Lower leg skin (tissue), 4 donors: ENCODE results near the gene GRAP2. TPM values are rescaled to one million over a fixed set of nuclear protein-coding genes. Genes with fewer than 3 reads are reported as not detected.

Experiments
- DNase-seq, 2 donors: peaks; one replicate each; pipeline ENCODE4 v3.0.0-alpha.2; 2019; ENCODE audit warnings: low spot score in 2 of 2
- H3K4me3 ChIP-seq: fragments of 200-600 bp; sonication (generic); 2 replicates; pipeline ENCODE4 v1.5.1; 2017; ENCODE audit warnings: mild to moderate bottlenecking, low read depth; ENCODE audit not compliant: poor library complexity, severe bottlenecking
- CTCF ChIP-seq, 3 donors: fragments of 450-650 bp; IDR thresholded peaks; one replicate each; pipeline ENCODE4 v1.5.1; 2016; ENCODE audit warnings: antibody characterized with exemption in 3 of 3, mild to moderate bottlenecking in 3 of 3, moderate library complexity in 2 of 3
- POLR2A ChIP-seq, 2 donors: fragments of 450-650 bp; IDR thresholded peaks; one replicate each; pipeline ENCODE4 v1.6.1; 2016 to 2017; ENCODE audit warnings: antibody characterized with exemption in 2 of 2, mild to moderate bottlenecking in 1 of 2, moderate library complexity in 1 of 2
- WGBS, 2 donors: methylation state at CpG; one replicate each; pipeline ENCODE4 v1.1.5; 2018; 5-methylcytosine and 5-hydroxymethylcytosine counted together
- intact Hi-C: fragments of 100-400 bp; cut with DNase I; formaldehyde crosslinking; loops from one replicate; pipeline ENCODE4 v1.15.0; 2023; ENCODE audit warnings: low total_unique reads
- total RNA-seq, 4 donors: library from RNA; depleted of rRNA; stranded (reverse); fragments of >200 nt; gene quantifications; one replicate each; pipeline ENCODE4 v1.1.0, GENCODE V29; 2016

The GRAP2 gene
- total RNA-seq, 4 donors from 2014 or later, result 0.72 to 1.3 (median 0.96) TPM

GRCh38 chr22:39973656-39974055 is 72.8 kb downstream of the GRAP2 start:
- intact Hi-C loops, result no loop called here
- TF ChIP-seq POLR2A (IDR thresholded peaks at IDR 0.05) (no peak), CTCF (IDR thresholded peaks at IDR 0.05) (no peak)
- DNase-seq, result no peak
- H3K4me3 ChIP-seq, result no peak overlapping the region
- 68 to 71% methylated on average over 5 of the region's 5 CpGs for WGBS, 2 donors

- intact Hi-C loops, result no loop called here
- 72 to 73% methylated on average over 5 of the region's 5 CpGs for WGBS, 2 donors
- TF ChIP-seq POLR2A (IDR thresholded peaks at IDR 0.05) (no peak), CTCF (IDR thresholded peaks at IDR 0.05) (no peak)
- no peak overlapping the region for H3K4me3 ChIP-seq
- no peak for DNase-seq
Measured at GRCh38 chr22:39974065-39974464, 73.2 kb downstream of the GRAP2 start.

GRCh38 chr22:39979048-39979447 is 78.2 kb downstream of the GRAP2 start:
- 67 to 84% methylated on average over 6 of the region's 6 CpGs for WGBS, 2 donors
- no peak overlapping the region for H3K4me3 ChIP-seq
- DNase-seq, result no peak
- intact Hi-C loops, result no loop called here
- TF ChIP-seq CTCF (IDR thresholded peaks at IDR 0.05), result no peak

GRCh38 chr22:39979458-39979857 is 78.6 kb downstream of the GRAP2 start:
- no peak for TF ChIP-seq CTCF (IDR thresholded peaks at IDR 0.05)
- no peak for TF ChIP-seq POLR2A (IDR thresholded peaks at IDR 0.05)
- DNase-seq, result no peak
- WGBS, 2 donors, result 62 to 85% methylated on average over 5 of the region's 5 CpGs
- intact Hi-C loops, result no loop called here
- no peak overlapping the region for H3K4me3 ChIP-seq

- DNase-seq, result no peak
- no peak overlapping the region for H3K4me3 ChIP-seq
- TF ChIP-seq CTCF (IDR thresholded peaks at IDR 0.05) (no peak), POLR2A (IDR thresholded peaks at IDR 0.05) (no peak)
- WGBS, 2 donors, result 53 to 81% methylated on average over 4 to 6 of the region's 6 CpGs
- intact Hi-C loops, result no loop called here
Measured at GRCh38 chr22:39980596-39980995, 79.7 kb downstream of the GRAP2 start.

GRCh38 chr22:39983346-39983745 is 82.5 kb downstream of the GRAP2 start:
- intact Hi-C loops, result no loop called here
- no peak for DNase-seq
- no peak for TF ChIP-seq POLR2A (IDR thresholded peaks at IDR 0.05)
- no peak for TF ChIP-seq CTCF (IDR thresholded peaks at IDR 0.05)
- H3K4me3 ChIP-seq, result no peak overlapping the region
- WGBS, 2 donors, result 91 to 93% methylated on average over 4 of the region's 4 CpGs
